Lower lobe of right lung (tissue), 2 donors: ENCODE measurements around the gene SLC17A1. TPM values are rescaled to one million over a fixed set of nuclear protein-coding genes. Genes with fewer than 3 reads are reported as not detected.

Experiments used
- ATAC-seq, 2 donors: fragments of 200-7000 bp; cut with Tn5 transposase; one replicate each; pipeline ENCODE4 v1.9.1; 2020 to 2022; ENCODE audit warnings: mild to moderate bottlenecking in 2 of 2, moderate library complexity in 2 of 2
- DNase-seq: peaks from one replicate; pipeline ENCODE4 v3.0.0-alpha.2; 2020
- H3K27ac ChIP-seq: fragments of 200-600 bp; one replicate; pipeline ENCODE4 v1.8.0; 2022
- H3K27me3 ChIP-seq: fragments of 200-600 bp; one replicate; pipeline ENCODE4 v1.8.0; 2022; ENCODE audit warnings: low read depth
- H3K36me3 ChIP-seq: fragments of 200-600 bp; one replicate; pipeline ENCODE4 v1.8.0; 2022; ENCODE audit warnings: mild to moderate bottlenecking
- H3K4me1 ChIP-seq: fragments of 200-600 bp; one replicate; pipeline ENCODE4 v1.8.0; 2022
- H3K4me3 ChIP-seq: fragments of 200-600 bp; one replicate; pipeline ENCODE4 v1.8.0; 2022; ENCODE audit warnings: mild to moderate bottlenecking
- H3K9me3 ChIP-seq: fragments of 200-600 bp; one replicate; pipeline ENCODE4 v1.8.0; 2022
- CTCF ChIP-seq: fragments of 200-600 bp; IDR thresholded peaks from one replicate; pipeline ENCODE4 v1.8.0; 2022; ENCODE audit warnings: antibody characterized with exemption, mild to moderate bottlenecking
- intact Hi-C: fragments of 100-400 bp; cut with DNase I; formaldehyde crosslinking; loops from one replicate; pipeline ENCODE4 v1.11.0; 2022
- total RNA-seq: library from RNA; stranded (reverse); fragmentation: NEBNext Ultra II Directional; extraction: Animal tissue kit (Norgen Biotek cat#: 25700); gene quantifications from one replicate; pipeline ENCODE4 v1.2.1, GENCODE V29; 2021
- donor health status: DM: no; HTN: yes; CAD: no; lungs with severe emphysema.

The SLC17A1 gene
- total RNA-seq, 1 donor from 2014 or later = not detected

GRCh38 chr6:25756382-25757363, 75.2 kb downstream of the SLC17A1 start:
- ATAC-seq (no peak), DNase-seq (no peak)
- H3K27me3 ChIP-seq = no peaks in the 10 kb centered on the region
- no peaks in the 10 kb centered on the region for H3K4me1 ChIP-seq
- intact Hi-C loops = no loop called here
- H3K4me3 ChIP-seq = no peak overlapping the region
- TF ChIP-seq CTCF = no peak
- no peaks in the 10 kb centered on the region for H3K36me3 ChIP-seq
- no peaks in the 10 kb centered on the region for H3K9me3 ChIP-seq
- no peak overlapping the region for H3K27ac ChIP-seq

- intact Hi-C loops = no loop called here
- no peak for DNase-seq
- Histone ChIP-seq H3K9me3 (no peaks in the 10 kb centered on the region), H3K36me3 (no peaks in the 10 kb centered on the region), H3K27ac (no peak overlapping the region), H3K27me3 (no peaks in the 10 kb centered on the region), H3K4me3 (no peak overlapping the region), H3K4me1 (no peaks in the 10 kb centered on the region)
- no peak for TF ChIP-seq CTCF
- no peak for ATAC-seq
Observed at GRCh38 chr6:25755483-25755882, 76.4 kb downstream of the SLC17A1 start.

- Histone ChIP-seq H3K27ac (no peak within 1 kb of the TSS), H3K9me3 (no peaks in the 10 kb centered on the region), H3K36me3 (no peaks in the 10 kb centered on the region), H3K4me1 (no peaks in the 10 kb centered on the region), H3K4me3 (no peak within 1 kb of the TSS), H3K27me3 (no peaks in the 10 kb centered on the region)
- intact Hi-C loops = no loop called here
- no peak for ATAC-seq
- no peak for DNase-seq
- TF ChIP-seq CTCF = no peak
Observed at GRCh38 chr6:25754535-25754934, 77.3 kb downstream of the SLC17A1 start, which contains the start of gene SLC17A4. TSS of gene SLC17A4 (plus strand) at chr6:25754742. CDS start at chr6:25761963, 7,221 bp downstream.

GRCh38 chr6:25753079-25753478, 78.8 kb downstream of the SLC17A1 start:
- H3K4me1 ChIP-seq = no peaks in the 10 kb centered on the region
- H3K9me3 ChIP-seq = no peaks in the 10 kb centered on the region
- H3K36me3 ChIP-seq = no peaks in the 10 kb centered on the region
- no peak overlapping the region for H3K27ac ChIP-seq
- ATAC-seq (no peak), DNase-seq (no peak)
- no peak for TF ChIP-seq CTCF
- H3K27me3 ChIP-seq = no peaks in the 10 kb centered on the region
- intact Hi-C loops = no loop called here
- H3K4me3 ChIP-seq = no peak overlapping the region

GRCh38 chr6:25750906-25751305, 80.9 kb downstream of the SLC17A1 start:
- no peak for TF ChIP-seq CTCF
- ATAC-seq (no peak), DNase-seq (no peak)
- Histone ChIP-seq H3K27ac (no peak overlapping the region), H3K36me3 (no peaks in the 10 kb centered on the region), H3K27me3 (no peaks in the 10 kb centered on the region), H3K4me3 (no peak overlapping the region), H3K9me3 (no peaks in the 10 kb centered on the region), H3K4me1 (no peaks in the 10 kb centered on the region)
- intact Hi-C loops = no loop called here
